H1 (cell line): Measurements from ENCODE around the gene BET1L. TPM values are rescaled to one million over a fixed set of nuclear protein-coding genes. Genes with fewer than 3 reads are reported as not detected.
"Not testable (repeated sequence)": the region's sequence is repeated elsewhere in the genome, so short reads cannot be mapped to it uniquely, and the experiment has no call there.

ENCODE experiments used
- CTCF ChIA-PET: fragments of 300-600 bp; sonication (Branson Sonifier 250); formaldehyde crosslinking; loops from one replicate; lab custom pipeline; 2021; ENCODE audit not compliant: partially characterized antibody; lab: Charles Lee
- POLR2A ChIA-PET: fragments of 300-600 bp; sonication (Branson Sonifier 250); formaldehyde crosslinking; loops from one replicate; lab custom pipeline; 2021; ENCODE audit warnings: inconsistent platforms; ENCODE audit not compliant: partially characterized antibody; lab: Charles Lee
- DNase-seq, 2 experiments: peaks; one replicate each; pipeline versions ENCODE4 v3.0.0 to v3.0.0-alpha.2; 2010 to 2022; ENCODE audit warnings: low spot score in 2 of 2, low read depth in 1 of 2, mixed read lengths in 1 of 2
- FAIRE-seq: peaks from 2 replicates; lab custom pipeline; 2011; peaks lifted over from hg19 to GRCh38; lab: Jason Lieb, UNC
- H2AFZ ChIP-seq: 2 replicates; pipeline ENCODE4 v1.8.1; 2012; ENCODE audit warnings: low read length, inconsistent platforms
- H2AK5ac ChIP-seq: 2 replicates; pipeline ENCODE4 v1.6.1; 2013; ENCODE audit warnings: low read depth, low read length
- H2BK120ac ChIP-seq: replicated peaks from 2 replicates; pipeline ENCODE3; 2013; ENCODE audit warnings: low read depth, low read length, inconsistent platforms
- H2BK12ac ChIP-seq: 2 replicates; pipeline ENCODE4 v1.6.1; 2013; ENCODE audit warnings: low read depth, low read length
- H2BK15ac ChIP-seq: 2 replicates; pipeline ENCODE4 v1.6.1; 2013; ENCODE audit warnings: low read length
- H2BK20ac ChIP-seq: 2 replicates; pipeline ENCODE4 v1.6.1; 2013; ENCODE audit warnings: low read length
- H2BK5ac ChIP-seq: 2 replicates; pipeline ENCODE4 v1.6.1; 2013; ENCODE audit warnings: low read depth, low read length
- H3K14ac ChIP-seq: 2 replicates; pipeline ENCODE4 v1.6.1; 2013; ENCODE audit warnings: inconsistent platforms; ENCODE audit not compliant: insufficient read length
- H3K18ac ChIP-seq: 2 replicates; pipeline ENCODE4 v1.6.1; 2013; ENCODE audit warnings: low read length; ENCODE audit errors: extremely low read depth
- H3K23ac ChIP-seq: 2 replicates; pipeline ENCODE4 v1.6.1; 2013; ENCODE audit warnings: inconsistent platforms; ENCODE audit not compliant: insufficient read length
- H3K23me2 ChIP-seq: 2 replicates; pipeline ENCODE4 v1.6.1; 2013; ENCODE audit warnings: low read depth, low read length
- H3K27ac ChIP-seq: 2 replicates; pipeline ENCODE4 v1.6.1; 2011; ENCODE audit warnings: low read depth, low read length, inconsistent platforms
- H3K27me3 ChIP-seq, 4 experiments: replicated peaks in 1 of 4; 1 replicate in 1 of 4; 2 replicates in 3 of 4; pipeline versions ENCODE4 v1.6.1 to v1.8.1; 2011 to 2013; ENCODE audit warnings: low read length in 3 of 4, mild to moderate bottlenecking in 3 of 4, inconsistent platforms in 2 of 4, mixed read lengths in 2 of 4, moderate library complexity in 1 of 4; ENCODE audit not compliant: control insufficient read depth in 3 of 4, insufficient read depth in 3 of 4; ENCODE audit errors: extremely low read depth in 1 of 4
- H3K36me3 ChIP-seq, 4 experiments: 2 replicates each; pipeline versions ENCODE4 v1.6.1 to v1.8.1; 2011 to 2013; ENCODE audit warnings: mild to moderate bottlenecking in 4 of 4, low read length in 3 of 4, moderate library complexity in 2 of 4, control low read depth in 1 of 4, inconsistent platforms in 1 of 4; ENCODE audit not compliant: insufficient read depth in 4 of 4, control insufficient read depth in 2 of 4
- H3K4ac ChIP-seq: replicated peaks from 2 replicates; pipeline ENCODE3; 2013; ENCODE audit warnings: low read length, low read depth, mixed read lengths, inconsistent platforms; ENCODE audit not compliant: insufficient read length
- H3K4me1 ChIP-seq, 4 experiments: replicated peaks in 1 of 4; 1 replicate in 1 of 4; 2 replicates in 3 of 4; pipeline versions ENCODE4 v1.6.1 to v1.8.1; 2011 to 2013; ENCODE audit warnings: low read length in 3 of 4, inconsistent platforms in 2 of 4, mixed read lengths in 1 of 4; ENCODE audit not compliant: insufficient read depth in 4 of 4, control insufficient read depth in 3 of 4
- H3K4me2 ChIP-seq, 2 experiments: 2 replicates each; pipeline versions ENCODE4 v1.6.1 to v1.8.1; 2011 to 2013; ENCODE audit warnings: low read depth in 2 of 2, low read length in 2 of 2, control low read depth in 1 of 2, inconsistent platforms in 1 of 2, mild to moderate bottlenecking in 1 of 2; ENCODE audit not compliant: insufficient read depth in 1 of 2
- H3K4me3 ChIP-seq, 4 experiments: fragments of 200-600, 300-600 bp in 1 of 4; sonication (generic), shearing (Covaris generic), sonication (Bioruptor Twin) in 1 of 4; 2 replicates each; pipeline versions ENCODE4 v1.5.1 to v1.8.1; 2011 to 2016; ENCODE audit warnings: low read length in 4 of 4, low read depth in 3 of 4, control low read depth in 2 of 4, inconsistent platforms in 2 of 4, mild to moderate bottlenecking in 2 of 4, mixed read lengths in 1 of 4, moderate library complexity in 1 of 4; ENCODE audit not compliant: insufficient read depth in 2 of 4; ENCODE audit errors: extremely low read depth in 1 of 4
- H3K56ac ChIP-seq: replicated peaks from 2 replicates; pipeline ENCODE3; 2013; ENCODE audit warnings: low read depth, mild to moderate bottlenecking, mixed read lengths, low read length, inconsistent platforms; ENCODE audit not compliant: insufficient read length
- H3K79me1 ChIP-seq: 2 replicates; pipeline ENCODE4 v1.6.1; 2013; ENCODE audit warnings: low read depth, low read length, control low read depth
- H3K79me2 ChIP-seq, 2 experiments: 2 replicates each; pipeline versions ENCODE4 v1.6.1 to v1.8.1; 2012 to 2013; ENCODE audit warnings: low read length in 2 of 2, mild to moderate bottlenecking in 2 of 2, inconsistent platforms in 1 of 2; ENCODE audit not compliant: insufficient read depth in 2 of 2, control insufficient read depth in 1 of 2
- H3K9ac ChIP-seq, 4 experiments: replicated peaks in 1 of 4; 1 replicate in 1 of 4; 2 replicates in 3 of 4; pipeline versions ENCODE4 v1.6.1 to v1.8.1; 2011 to 2013; ENCODE audit warnings: low read depth in 3 of 4, low read length in 3 of 4, control low read depth in 2 of 4, mild to moderate bottlenecking in 2 of 4, moderate library complexity in 2 of 4, inconsistent platforms in 1 of 4; ENCODE audit errors: extremely low read depth in 1 of 4
- H3K9me3 ChIP-seq, 2 experiments: 2 replicates each; pipeline versions ENCODE4 v1.6.1 to v1.8.1; 2012 to 2013; ENCODE audit warnings: mild to moderate bottlenecking in 2 of 2, moderate library complexity in 2 of 2, control low read depth in 1 of 2, inconsistent platforms in 1 of 2, low read depth in 1 of 2, low read length in 1 of 2, mixed read lengths in 1 of 2; ENCODE audit not compliant: insufficient read depth in 2 of 2
- H4K20me1 ChIP-seq, 2 experiments: replicated peaks in 1 of 2; 2 replicates each; pipeline versions ENCODE3 to v1.8.1; 2011 to 2013; ENCODE audit warnings: inconsistent platforms in 2 of 2, low read length in 2 of 2, mild to moderate bottlenecking in 1 of 2; ENCODE audit not compliant: insufficient read depth in 2 of 2, control insufficient read depth in 1 of 2
- H4K5ac ChIP-seq: 2 replicates; pipeline ENCODE4 v1.6.1; 2013; ENCODE audit warnings: low read length, low read depth, mixed read lengths, inconsistent platforms; ENCODE audit not compliant: insufficient read length
- H4K8ac ChIP-seq: 2 replicates; pipeline ENCODE4 v1.8.0; 2013; ENCODE audit warnings: mild to moderate bottlenecking, moderate library complexity, low read length, inconsistent platforms; ENCODE audit not compliant: insufficient read depth; ENCODE audit errors: extremely low read depth
- H4K91ac ChIP-seq: replicated peaks from 2 replicates; pipeline ENCODE3; 2013; ENCODE audit warnings: low read length, mixed read lengths, inconsistent platforms; ENCODE audit not compliant: insufficient read length
- WGBS, 2 experiments: shearing (Covaris generic) in 1 of 2; methylation state at CpG; one replicate each; pipeline versions ENCODE4 v1.1.6 to v1.1.7; 2013 to 2015; ENCODE audit warnings: low lambda C conversion rate in 2 of 2, mixed read lengths in 2 of 2, inconsistent platforms in 1 of 2, low coverage in 1 of 2, missing lambda C conversion rate in 1 of 2; ENCODE audit not compliant: insufficient replicate concordance in 2 of 2, insufficient coverage in 1 of 2, insufficient read length in 1 of 2; ENCODE audit errors: extremely low coverage in 1 of 2, missing lambda C conversion rate in 1 of 2; 5-methylcytosine and 5-hydroxymethylcytosine counted together
- polyA plus RNA-seq, 7 experiments: library from polyadenylated mRNA; depleted of rRNA in 3 of 7; stranded (reverse) in 5 of 7; unstranded in 2 of 7; fragments of >200 nt in 5 of 7; fragments of 200-250 nt in 2 of 7; gene quantifications; 1 replicate in 5 of 7; 2 replicates in 1 of 7; 4 replicates in 1 of 7; pipeline versions ENCODE4 v1.2.1 to v1.2.3, GENCODE V29; 2011 to 2013; ENCODE audit warnings: missing spikeins in 2 of 7, mixed read lengths in 2 of 7
- total RNA-seq: library from RNA; stranded (reverse); fragmentation: NEBNext Ultra II Directional; extraction: Animal tissue kit (Norgen Biotek cat#: 25700); gene quantifications from 2 replicates; pipeline ENCODE4 v1.2.1, GENCODE V29; 2021

BET1L gene
- total and polyA plus RNA-seq, 2 of the 8 experiments (the other 6 are each of a cell fraction or from before 2014, with no cell fraction given) = 40.2 to 61.9 TPM

DNA sequence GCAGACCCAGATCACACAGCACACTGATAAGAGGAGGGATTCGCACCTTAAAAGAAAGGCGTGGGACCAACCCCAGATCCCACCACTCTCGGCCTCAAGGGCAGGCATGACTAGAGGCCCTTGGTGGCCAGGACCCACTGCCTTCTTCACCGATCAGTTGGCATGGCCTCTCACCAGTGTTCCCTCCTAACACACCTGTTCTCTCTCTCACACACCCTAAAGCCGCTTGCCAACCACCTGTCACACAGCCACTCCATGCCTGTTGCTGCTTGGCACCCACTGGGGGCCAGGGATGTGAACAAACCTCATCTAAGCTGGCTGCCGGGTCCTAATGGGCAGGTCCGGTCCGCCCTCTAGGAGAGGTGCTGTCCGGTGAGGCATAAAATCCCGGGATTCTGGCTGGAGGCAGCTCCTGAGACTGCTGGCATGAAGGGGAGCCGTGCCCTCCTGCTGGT lies 14.5 kb downstream of the BET1L start, which contains the start of gene SCGB1C1:
TSS of gene SCGB1C1 (plus strand) at position 405 of the 455 bp plus-strand sequence. CDS start at position 427, 22 bp downstream.
- H3K36me3 ChIP-seq, H4K20me1 ChIP-seq, H4K5ac ChIP-seq, H3K4ac ChIP-seq, H3K4me3 ChIP-seq, H3K4me2 ChIP-seq, H3K9ac ChIP-seq, H3K27ac ChIP-seq, DNase-seq, H2BK12ac ChIP-seq, H3K14ac ChIP-seq, H2BK15ac ChIP-seq, H2AFZ ChIP-seq, H3K27me3 ChIP-seq, H3K79me1 ChIP-seq, H3K23me2 ChIP-seq, H4K8ac ChIP-seq, H3K4me1 ChIP-seq, H2BK20ac ChIP-seq, H3K56ac ChIP-seq, H3K23ac ChIP-seq, H3K18ac ChIP-seq, POLR2A ChIA-PET, H4K91ac ChIP-seq, H2AK5ac ChIP-seq, H2BK120ac ChIP-seq, H3K79me2 ChIP-seq, H2BK5ac ChIP-seq, FAIRE-seq: not testable (repeated sequence)
- CTCF ChIA-PET = interaction anchor here (1.2 kb wide), 1 partner anchor 10 kb away, joined by 3 read pairs; no protein-coding TSS in a partner anchor
- WGBS, 2 experiments = 77% methylated on average over 8 of the region's 11 CpGs; no CpG with 5 or more reads in 1 of the 2 experiments
- H3K9me3 ChIP-seq = peaks cover 9 to 22% of the 10 kb centered on the region in 2 experiments
